ENCODE data around the gene FOLR1.

Gene FOLR1

GRCh38 chr11:72224564-72225410 lies 32.8 kb downstream of the FOLR1 start, which contains the start of gene INPPL1:
TSS of gene INPPL1 (plus strand) at chr11:72224767. CDS start at chr11:72224985, 218 bp downstream.
- DNase-seq: peak; percentile 32

- peak; percentile 49 for DNase-seq
Observed at GRCh38 chr11:72225411-72225951, 33.5 kb downstream of the FOLR1 start.

- no peak for DNase-seq
Observed at GRCh38 chr11:72226701-72227100, 34.8 kb downstream of the FOLR1 start.

GRCh38 chr11:72227316-72228228 lies 35.6 kb downstream of the FOLR1 start:
- DNase-seq: no peak

- no peak for DNase-seq
Observed at GRCh38 chr11:72228229-72228843, 36.4 kb downstream of the FOLR1 start.

GRCh38 chr11:72228844-72229231 lies 36.9 kb downstream of the FOLR1 start:
- no peak for DNase-seq

GRCh38 chr11:72229336-72229924 lies 37.5 kb downstream of the FOLR1 start:
- DNase-seq: no peak

- DNase-seq: no peak
Observed at GRCh38 chr11:72229925-72230763, 38.2 kb downstream of the FOLR1 start.

- no peak for DNase-seq
Observed at GRCh38 chr11:72230764-72231365, 38.9 kb downstream of the FOLR1 start.

GRCh38 chr11:72231396-72232259 lies 39.7 kb downstream of the FOLR1 start:
- DNase-seq: no peak

GRCh38 chr11:72232260-72233055 lies 40.5 kb downstream of the FOLR1 start:
- DNase-seq: no peak

- no peak for DNase-seq
Observed at GRCh38 chr11:72233056-72233772, 41.3 kb downstream of the FOLR1 start.

- DNase-seq: no peak
Observed at GRCh38 chr11:72233773-72234513, 42.0 kb downstream of the FOLR1 start.

GRCh38 chr11:72234514-72234830 lies 42.5 kb downstream of the FOLR1 start:
- no peak for DNase-seq

GRCh38 chr11:72234920-72235319 lies 43.0 kb downstream of the FOLR1 start:
- no peak for DNase-seq

- DNase-seq: no peak
Observed at GRCh38 chr11:72235351-72236057, 43.6 kb downstream of the FOLR1 start.

GRCh38 chr11:72236083-72236697 lies 44.2 kb downstream of the FOLR1 start:
- DNase-seq: no peak
